Measurements from ENCODE around the gene SBNO2. TPM values are rescaled to one million over a fixed set of nuclear protein-coding genes. Genes with fewer than 3 reads are reported as not detected.

The SBNO2 gene
- total and polyA plus RNA-seq, 2 donors (not counting 3 experiments of a cell fraction or from before 2014, with no cell fraction given), result 31.4 to 65.7 TPM

GRCh38 chr19:1158885-1159448 is 15.1 kb downstream of the SBNO2 start:
- no peak for FAIRE-seq

More at GRCh38 chr19:1158885-1159448, 15.1 kb downstream of the SBNO2 start:
- peaks cover 14% of the 10 kb centered on the region for H3K79me2 ChIP-seq (ENCODE audit: control insufficient read depth, insufficient read depth, low read length)
- no peak overlapping the region for H2AFZ ChIP-seq (ENCODE audit: low read depth, low read length)
- POLR2A ChIA-PET, result no interaction called here
- TF ChIP-seq POLR2A (IDR thresholded peaks at IDR 0.05; ENCODE audit: low read depth, low read length) (no peak), POLR2AphosphoS5 (IDR thresholded peaks at IDR 0.05; ENCODE audit: insufficient read depth, low read depth, low read length) (no peak), CTCF (IDR thresholded peaks at IDR 0.05; ENCODE audit: extremely low read depth in 1 of 2, insufficient read depth in 1 of 2, low read depth in 1 of 2, low read length in 2 of 2) (no peak), MYC (IDR thresholded peaks at IDR 0.05; ENCODE audit: low read depth, low read length) (no peak), MAX (IDR thresholded peaks at IDR 0.05; ENCODE audit: insufficient read depth, insufficient read length) (no peak), FOS (IDR thresholded peaks at IDR 0.05; ENCODE audit: borderline replicate concordance, insufficient read depth, low read length) (no peak), JUN (IDR thresholded peaks at IDR 0.05; ENCODE audit: borderline replicate concordance, insufficient read depth, insufficient read length, low read depth) (no peak), EZH2 (IDR thresholded peaks at IDR 0.05; ENCODE audit: borderline replicate concordance, low read depth, low read length, severe bottlenecking) (no peak), GATA2 (IDR thresholded peaks at IDR 0.05; ENCODE audit: insufficient read depth, insufficient read length, low read depth, low read length) (no peak)
- no peak overlapping the region for H3K9ac ChIP-seq (replicated peaks; ENCODE audit: extremely low read depth, insufficient read depth, low read length)
- no peaks in the 10 kb centered on the region for H3K27me3 ChIP-seq (ENCODE audit: control insufficient read depth in 2 of 2, insufficient read depth in 2 of 2, low read length in 2 of 2)
- H4K20me1 ChIP-seq (replicated peaks; ENCODE audit: control insufficient read depth, extremely low read depth, insufficient read depth, low read length), result no peaks in the 10 kb centered on the region
- no peak overlapping the region for H3K4me3 ChIP-seq (replicated peaks in 1 of 3; ENCODE audit: insufficient read depth in 1 of 3, low read depth in 1 of 3, low read length in 3 of 3)
- H3K27ac ChIP-seq (ENCODE audit: insufficient read depth, low read depth, low read length), result no peak overlapping the region
- H3K9me1 ChIP-seq (replicated peaks; ENCODE audit: control insufficient read depth, extremely low read depth, insufficient read depth, low read length), result no peaks in the 10 kb centered on the region
- BruUV-seq (replicated peaks), result no TSS peak
- H3K9me3 ChIP-seq (replicated peaks; ENCODE audit: control insufficient read depth, insufficient read depth, low read length), result no peaks in the 10 kb centered on the region
- dilution Hi-C loops (cut with MboI; ENCODE audit: extremely low pct_ligation_motif_present, low sequenced_read_pairs), result no loop called here
- CTCF ChIA-PET, result no interaction called here
- no peak overlapping the region for H3K4me2 ChIP-seq (ENCODE audit: insufficient read depth, low read length)
- no peaks in the 10 kb centered on the region for H3K36me3 ChIP-seq (ENCODE audit: control insufficient read depth in 2 of 2, extremely low read depth in 1 of 2, insufficient read depth in 2 of 2, low read length in 2 of 2)
- no peak for DNase-seq (ENCODE audit: low read depth, low spot score)
- peaks cover 3% of the 10 kb centered on the region for H3K4me1 ChIP-seq (ENCODE audit: control insufficient read depth, extremely low read depth, insufficient read depth, low read length)
- intact Hi-C loops (cut with micrococcal nuclease), result no loop called here

All from endothelial cell of umbilical vein (primary cell).